ENCODE measurements around the gene PRDM16.

The PRDM16 gene

GRCh38 chr1:3275471-3276340 lies 206.7 kb downstream of the PRDM16 start:
- Histone ChIP-seq H3K4me3 (ENCODE audit: low read length) (no peak overlapping the region), H3K27ac (ENCODE audit: low read depth, low read length) (no peak overlapping the region), H3K9ac (ENCODE audit: low read length) (no peak overlapping the region), H3K36me3 (ENCODE audit: control insufficient read depth, insufficient read depth, low read length) (no peaks in the 10 kb centered on the region), H3K27me3 (ENCODE audit: control insufficient read depth, insufficient read depth, low read length) (peaks cover under 1% of the 10 kb centered on the region), H3K4me1 (ENCODE audit: control insufficient read depth, insufficient read depth, low read length) (no peaks in the 10 kb centered on the region)

- no peaks in the 10 kb centered on the region for H3K4me1 ChIP-seq (ENCODE audit: control insufficient read depth, insufficient read depth, low read length)
- H3K9ac ChIP-seq (ENCODE audit: low read length) = no peak overlapping the region
- no peak overlapping the region for H3K4me3 ChIP-seq (ENCODE audit: low read length)
- H3K36me3 ChIP-seq (ENCODE audit: control insufficient read depth, insufficient read depth, low read length) = no peaks in the 10 kb centered on the region
- no peaks in the 10 kb centered on the region for H3K27me3 ChIP-seq (ENCODE audit: control insufficient read depth, insufficient read depth, low read length)
- H3K27ac ChIP-seq (ENCODE audit: low read depth, low read length) = no peak overlapping the region
Observed at GRCh38 chr1:3276341-3276800, 207.4 kb downstream of the PRDM16 start.

- H3K27me3 ChIP-seq (ENCODE audit: control insufficient read depth, insufficient read depth, low read length) = peaks cover 4% of the 10 kb centered on the region
- H3K9ac ChIP-seq (ENCODE audit: low read length) = no peak overlapping the region
- no peak overlapping the region for H3K27ac ChIP-seq (ENCODE audit: low read depth, low read length)
- H3K36me3 ChIP-seq (ENCODE audit: control insufficient read depth, insufficient read depth, low read length) = no peaks in the 10 kb centered on the region
- no peaks in the 10 kb centered on the region for H3K4me1 ChIP-seq (ENCODE audit: control insufficient read depth, insufficient read depth, low read length)
- H3K4me3 ChIP-seq (ENCODE audit: low read length) = no peak overlapping the region
Observed at GRCh38 chr1:3277011-3277471, 208.0 kb downstream of the PRDM16 start.

- no peaks in the 10 kb centered on the region for H3K36me3 ChIP-seq (ENCODE audit: control insufficient read depth, insufficient read depth, low read length)
- H3K27me3 ChIP-seq (ENCODE audit: control insufficient read depth, insufficient read depth, low read length) = peaks cover 9% of the 10 kb centered on the region
- H3K9ac ChIP-seq (ENCODE audit: low read length) = no peak overlapping the region
- H3K4me3 ChIP-seq (ENCODE audit: low read length) = no peak overlapping the region
- no peak overlapping the region for H3K27ac ChIP-seq (ENCODE audit: low read depth, low read length)
- H3K4me1 ChIP-seq (ENCODE audit: control insufficient read depth, insufficient read depth, low read length) = no peaks in the 10 kb centered on the region
Observed at GRCh38 chr1:3277623-3278022, 208.6 kb downstream of the PRDM16 start.

- H3K36me3 ChIP-seq (ENCODE audit: control insufficient read depth, insufficient read depth, low read length) = no peaks in the 10 kb centered on the region
- peaks cover 13% of the 10 kb centered on the region for H3K27me3 ChIP-seq (ENCODE audit: control insufficient read depth, insufficient read depth, low read length)
- no peak overlapping the region for H3K9ac ChIP-seq (ENCODE audit: low read length)
- no peak overlapping the region for H3K27ac ChIP-seq (ENCODE audit: low read depth, low read length)
- H3K4me1 ChIP-seq (ENCODE audit: control insufficient read depth, insufficient read depth, low read length) = no peaks in the 10 kb centered on the region
- H3K4me3 ChIP-seq (ENCODE audit: low read length) = no peak overlapping the region
Observed at GRCh38 chr1:3278416-3279181, 209.6 kb downstream of the PRDM16 start.

- Histone ChIP-seq H3K27ac (ENCODE audit: low read depth, low read length) (no peak overlapping the region), H3K9ac (ENCODE audit: low read length) (no peak overlapping the region), H3K36me3 (ENCODE audit: control insufficient read depth, insufficient read depth, low read length) (no peaks in the 10 kb centered on the region), H3K4me3 (ENCODE audit: low read length) (no peak overlapping the region), H3K27me3 (ENCODE audit: control insufficient read depth, insufficient read depth, low read length) (peaks cover 13% of the 10 kb centered on the region), H3K4me1 (ENCODE audit: control insufficient read depth, insufficient read depth, low read length) (no peaks in the 10 kb centered on the region)
Observed at GRCh38 chr1:3279182-3279470, 210.1 kb downstream of the PRDM16 start.

- H3K9ac ChIP-seq (ENCODE audit: low read length) = no peak overlapping the region
- no peaks in the 10 kb centered on the region for H3K4me1 ChIP-seq (ENCODE audit: control insufficient read depth, insufficient read depth, low read length)
- H3K27ac ChIP-seq (ENCODE audit: low read depth, low read length) = no peak overlapping the region
- no peaks in the 10 kb centered on the region for H3K36me3 ChIP-seq (ENCODE audit: control insufficient read depth, insufficient read depth, low read length)
- H3K4me3 ChIP-seq (ENCODE audit: low read length) = no peak overlapping the region
- H3K27me3 ChIP-seq (ENCODE audit: control insufficient read depth, insufficient read depth, low read length) = peaks cover 13% of the 10 kb centered on the region
Observed at GRCh38 chr1:3281735-3282134, 212.7 kb downstream of the PRDM16 start.

GRCh38 chr1:3282186-3282585 lies 213.2 kb downstream of the PRDM16 start:
- Histone ChIP-seq H3K27ac (ENCODE audit: low read depth, low read length) (no peak overlapping the region), H3K4me1 (ENCODE audit: control insufficient read depth, insufficient read depth, low read length) (no peaks in the 10 kb centered on the region), H3K36me3 (ENCODE audit: control insufficient read depth, insufficient read depth, low read length) (no peaks in the 10 kb centered on the region), H3K9ac (ENCODE audit: low read length) (no peak overlapping the region), H3K4me3 (ENCODE audit: low read length) (no peak overlapping the region), H3K27me3 (ENCODE audit: control insufficient read depth, insufficient read depth, low read length) (peaks cover 13% of the 10 kb centered on the region)

- H3K9ac ChIP-seq (ENCODE audit: low read length) = no peak overlapping the region
- H3K4me1 ChIP-seq (ENCODE audit: control insufficient read depth, insufficient read depth, low read length) = no peaks in the 10 kb centered on the region
- H3K27ac ChIP-seq (ENCODE audit: low read depth, low read length) = no peak overlapping the region
- peaks cover 13% of the 10 kb centered on the region for H3K27me3 ChIP-seq (ENCODE audit: control insufficient read depth, insufficient read depth, low read length)
- H3K36me3 ChIP-seq (ENCODE audit: control insufficient read depth, insufficient read depth, low read length) = no peaks in the 10 kb centered on the region
- H3K4me3 ChIP-seq (ENCODE audit: low read length) = no peak overlapping the region
Observed at GRCh38 chr1:3282656-3283430, 213.8 kb downstream of the PRDM16 start.

- Histone ChIP-seq H3K27ac (ENCODE audit: low read depth, low read length) (no peak overlapping the region), H3K4me3 (ENCODE audit: low read length) (no peak overlapping the region), H3K9ac (ENCODE audit: low read length) (no peak overlapping the region), H3K27me3 (ENCODE audit: control insufficient read depth, insufficient read depth, low read length) (peaks cover 13% of the 10 kb centered on the region), H3K36me3 (ENCODE audit: control insufficient read depth, insufficient read depth, low read length) (no peaks in the 10 kb centered on the region), H3K4me1 (ENCODE audit: control insufficient read depth, insufficient read depth, low read length) (no peaks in the 10 kb centered on the region)
Observed at GRCh38 chr1:3283849-3284248, 214.8 kb downstream of the PRDM16 start.

GRCh38 chr1:3284691-3285090 lies 215.7 kb downstream of the PRDM16 start:
- Histone ChIP-seq H3K9ac (ENCODE audit: low read length) (no peak overlapping the region), H3K27ac (ENCODE audit: low read depth, low read length) (no peak overlapping the region), H3K36me3 (ENCODE audit: control insufficient read depth, insufficient read depth, low read length) (no peaks in the 10 kb centered on the region), H3K4me1 (ENCODE audit: control insufficient read depth, insufficient read depth, low read length) (no peaks in the 10 kb centered on the region), H3K27me3 (ENCODE audit: control insufficient read depth, insufficient read depth, low read length) (peaks cover 13% of the 10 kb centered on the region), H3K4me3 (ENCODE audit: low read length) (no peak overlapping the region)

GRCh38 chr1:3285106-3285740 lies 216.2 kb downstream of the PRDM16 start:
- no peak overlapping the region for H3K9ac ChIP-seq (ENCODE audit: low read length)
- H3K4me3 ChIP-seq (ENCODE audit: low read length) = no peak overlapping the region
- H3K4me1 ChIP-seq (ENCODE audit: control insufficient read depth, insufficient read depth, low read length) = no peaks in the 10 kb centered on the region
- no peak overlapping the region for H3K27ac ChIP-seq (ENCODE audit: low read depth, low read length)
- H3K27me3 ChIP-seq (ENCODE audit: control insufficient read depth, insufficient read depth, low read length) = peaks cover 13% of the 10 kb centered on the region
- no peaks in the 10 kb centered on the region for H3K36me3 ChIP-seq (ENCODE audit: control insufficient read depth, insufficient read depth, low read length)

All from rectal smooth muscle tissue (tissue), 1 donor.